GM12891 (cell line): ENCODE data around the gene LRP1B.

Source experiments
- POLR2A ChIP-seq: IDR thresholded peaks from 2 replicates; pipeline ENCODE4 v1.6.1; 2011; ENCODE audit warnings: low read depth, low read length, control low read depth
- POLR2AphosphoS5 ChIP-seq: IDR thresholded peaks from 2 replicates; pipeline ENCODE4 v1.6.1; 2011; ENCODE audit warnings: low read depth, low read length, control low read depth
- POU2F2 ChIP-seq: IDR thresholded peaks from 2 replicates; pipeline ENCODE4 v1.6.1; 2011; ENCODE audit warnings: low read depth, mild to moderate bottlenecking, control low read depth, low read length, moderate library complexity

DNA sequence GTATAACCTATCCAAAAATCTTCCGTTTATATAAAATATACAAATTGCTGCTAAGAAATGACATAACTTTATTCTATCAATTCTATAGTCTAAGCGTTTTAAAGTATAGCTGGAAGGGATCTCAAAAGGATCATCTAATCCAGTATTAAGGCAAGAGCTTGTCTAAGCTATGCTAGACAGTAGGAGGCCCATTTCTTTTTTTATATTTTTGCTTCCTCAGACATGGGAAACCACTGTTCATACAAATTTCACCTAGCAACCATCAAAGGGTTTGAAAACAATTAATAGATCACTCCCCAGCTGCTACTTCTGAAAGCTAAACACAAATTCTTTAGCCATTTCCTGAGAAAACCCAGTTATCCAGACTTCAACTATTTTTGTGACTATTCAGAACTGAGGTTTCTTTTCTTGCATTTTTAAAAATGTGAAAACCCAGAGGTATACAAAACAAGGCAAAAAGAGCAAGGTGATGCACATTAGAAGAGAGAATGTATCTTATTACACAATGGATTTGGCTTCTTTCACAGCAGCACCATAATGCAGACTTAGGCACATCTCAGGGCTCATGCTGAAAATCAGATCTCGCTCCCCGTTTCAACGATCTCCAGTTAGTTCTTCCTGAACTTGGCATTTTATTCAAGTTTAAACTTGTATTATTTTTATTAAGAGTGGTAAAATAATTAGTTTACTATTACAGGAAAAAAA is 274.4 kb downstream of the LRP1B start:
- TF ChIP-seq POLR2A, result no peak
- TF ChIP-seq POU2F2, result no peak
- TF ChIP-seq POLR2AphosphoS5, result no peak
